Measurements from ENCODE around the gene KRT73. TPM values are rescaled to one million over a fixed set of nuclear protein-coding genes. Genes with fewer than 3 reads are reported as not detected.

The KRT73 gene
- total and polyA plus RNA-seq, 2 donors (not counting 3 experiments of a cell fraction or from before 2014, with no cell fraction given): not detected

DNA sequence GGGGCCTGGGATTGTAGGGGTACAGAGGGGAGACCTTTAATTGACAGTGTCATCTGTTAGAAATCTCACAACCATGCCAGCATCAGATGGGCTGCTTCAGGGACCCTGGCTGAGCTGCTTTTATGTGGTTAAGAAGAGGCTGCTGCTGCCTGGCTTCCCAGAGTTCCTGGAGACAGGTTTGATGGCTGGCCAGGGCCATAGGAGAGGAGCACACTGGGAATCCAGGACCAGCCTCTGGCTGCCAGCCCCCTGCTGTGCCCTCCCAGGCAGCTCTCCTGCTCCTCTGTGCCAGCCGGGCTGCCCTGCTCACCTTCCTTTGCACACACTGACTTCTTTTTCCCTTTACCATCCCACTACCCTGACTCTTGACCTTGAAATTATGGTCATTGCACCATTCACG is 507 bp upstream of the KRT73 start:
- H3K9ac ChIP-seq (replicated peaks; ENCODE audit: extremely low read depth, insufficient read depth, low read length): no peak overlapping the region
- CTCF ChIA-PET: interaction anchor here (1.1 kb wide), 1 partner anchor 260 kb away, joined by 3 read pairs; no protein-coding TSS in a partner anchor
- no TSS peak for BruUV-seq (replicated peaks)
- no peaks in the 10 kb centered on the region for H3K9me1 ChIP-seq (replicated peaks; ENCODE audit: control insufficient read depth, extremely low read depth, insufficient read depth, low read length)
- no peak for FAIRE-seq
- H3K36me3 ChIP-seq (ENCODE audit: control insufficient read depth in 2 of 2, extremely low read depth in 1 of 2, insufficient read depth in 2 of 2, low read length in 2 of 2): no peaks in the 10 kb centered on the region
- POLR2A ChIA-PET: no interaction called here
- TF ChIP-seq POLR2A (IDR thresholded peaks at IDR 0.05; ENCODE audit: low read depth, low read length) (no peak), POLR2AphosphoS5 (IDR thresholded peaks at IDR 0.05; ENCODE audit: insufficient read depth, low read depth, low read length) (no peak), EZH2 (IDR thresholded peaks at IDR 0.05; ENCODE audit: borderline replicate concordance, low read depth, low read length, severe bottlenecking) (no peak), MYC (IDR thresholded peaks at IDR 0.05; ENCODE audit: low read depth, low read length) (no peak), GATA2 (IDR thresholded peaks at IDR 0.05; ENCODE audit: insufficient read depth, insufficient read length, low read depth, low read length) (no peak), JUN (IDR thresholded peaks at IDR 0.05; ENCODE audit: borderline replicate concordance, insufficient read depth, insufficient read length, low read depth) (no peak), FOS (IDR thresholded peaks at IDR 0.05; ENCODE audit: borderline replicate concordance, insufficient read depth, low read length) (no peak), MAX (IDR thresholded peaks at IDR 0.05; ENCODE audit: insufficient read depth, insufficient read length) (no peak)
- TF ChIP-seq, protein P1, sequence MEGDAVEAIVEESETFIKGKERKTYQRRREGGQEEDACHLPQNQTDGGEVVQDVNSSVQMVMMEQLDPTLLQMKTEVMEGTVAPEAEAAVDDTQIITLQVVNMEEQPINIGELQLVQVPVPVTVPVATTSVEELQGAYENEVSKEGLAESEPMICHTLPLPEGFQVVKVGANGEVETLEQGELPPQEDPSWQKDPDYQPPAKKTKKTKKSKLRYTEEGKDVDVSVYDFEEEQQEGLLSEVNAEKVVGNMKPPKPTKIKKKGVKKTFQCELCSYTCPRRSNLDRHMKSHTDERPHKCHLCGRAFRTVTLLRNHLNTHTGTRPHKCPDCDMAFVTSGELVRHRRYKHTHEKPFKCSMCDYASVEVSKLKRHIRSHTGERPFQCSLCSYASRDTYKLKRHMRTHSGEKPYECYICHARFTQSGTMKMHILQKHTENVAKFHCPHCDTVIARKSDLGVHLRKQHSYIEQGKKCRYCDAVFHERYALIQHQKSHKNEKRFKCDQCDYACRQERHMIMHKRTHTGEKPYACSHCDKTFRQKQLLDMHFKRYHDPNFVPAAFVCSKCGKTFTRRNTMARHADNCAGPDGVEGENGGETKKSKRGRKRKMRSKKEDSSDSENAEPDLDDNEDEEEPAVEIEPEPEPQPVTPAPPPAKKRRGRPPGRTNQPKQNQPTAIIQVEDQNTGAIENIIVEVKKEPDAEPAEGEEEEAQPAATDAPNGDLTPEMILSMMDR (IDR thresholded peaks at IDR 0.05; ENCODE audit: extremely low read depth in 1 of 2, insufficient read depth in 1 of 2, low read depth in 1 of 2, low read length in 2 of 2): no peak
- peaks cover 2 to 7% of the 10 kb centered on the region in 2 experiments for H3K27me3 ChIP-seq (ENCODE audit: control insufficient read depth in 2 of 2, insufficient read depth in 2 of 2, low read length in 2 of 2)
- H3K9me3 ChIP-seq (replicated peaks; ENCODE audit: control insufficient read depth, insufficient read depth, low read length): no peaks in the 10 kb centered on the region
- dilution Hi-C loops (cut with MboI; ENCODE audit: extremely low pct_ligation_motif_present, low sequenced_read_pairs): no loop called here
- H3K27ac ChIP-seq (ENCODE audit: insufficient read depth, low read depth, low read length): no peak overlapping the region
- no peaks in the 10 kb centered on the region for H3K4me1 ChIP-seq (ENCODE audit: control insufficient read depth, extremely low read depth, insufficient read depth, low read length)
- H3K4me2 ChIP-seq (ENCODE audit: insufficient read depth, low read length): no peak overlapping the region
- H3K79me2 ChIP-seq (ENCODE audit: control insufficient read depth, insufficient read depth, low read length): no peaks in the 10 kb centered on the region
- H2AFZ ChIP-seq (ENCODE audit: low read depth, low read length): no peak overlapping the region
- H3K4me3 ChIP-seq (replicated peaks in 1 of 3; ENCODE audit: insufficient read depth in 1 of 3, low read depth in 1 of 3, low read length in 3 of 3): no peak overlapping the region
- intact Hi-C loops (cut with micrococcal nuclease): no loop called here
- no peak for DNase-seq (ENCODE audit: low read depth, low spot score)
- no peaks in the 10 kb centered on the region for H4K20me1 ChIP-seq (replicated peaks; ENCODE audit: control insufficient read depth, extremely low read depth, insufficient read depth, low read length)
